Mesendoderm (in vitro differentiated cells): ENCODE measurements around the gene GAGE10.
"Not testable (repeated sequence)": the region's sequence is repeated elsewhere in the genome, so short reads cannot be mapped to it uniquely, and the experiment has no call there.

Source experiments
- DNase-seq: peaks from one replicate; pipeline ENCODE4 v3.0.0; 2013
- H2AK5ac ChIP-seq: 2 replicates; pipeline ENCODE4 v1.6.1; 2013; ENCODE audit warnings: low read length, inconsistent platforms
- H2BK120ac ChIP-seq: 2 replicates; pipeline ENCODE4 v1.6.1; 2013; ENCODE audit warnings: low read depth, mild to moderate bottlenecking, low read length, moderate library complexity, mixed read lengths
- H2BK15ac ChIP-seq: replicated peaks from 2 replicates; pipeline ENCODE4 v1.6.1; 2013; ENCODE audit warnings: low read depth, mild to moderate bottlenecking, moderate library complexity
- H2BK5ac ChIP-seq: 2 replicates; pipeline ENCODE4 v1.6.1; 2013; ENCODE audit warnings: low read length, inconsistent platforms
- H3K18ac ChIP-seq: 2 replicates; pipeline ENCODE4 v1.6.1; 2013; ENCODE audit warnings: mild to moderate bottlenecking, low read length, mixed read lengths
- H3K23ac ChIP-seq: one replicate; pipeline ENCODE4 v1.6.1; 2013; ENCODE audit warnings: low read length
- H3K27ac ChIP-seq: 2 replicates; pipeline ENCODE4 v1.5.1; 2013; ENCODE audit warnings: low read depth, mild to moderate bottlenecking, inconsistent platforms, low read length, moderate library complexity
- H3K27me3 ChIP-seq: 2 replicates; pipeline ENCODE4 v1.6.1; 2013; ENCODE audit warnings: low read length, control low read depth, mild to moderate bottlenecking, inconsistent platforms; ENCODE audit not compliant: insufficient read depth, poor library complexity
- H3K36me3 ChIP-seq: 2 replicates; pipeline ENCODE4 v1.6.1; 2013; ENCODE audit warnings: low read length, inconsistent platforms; ENCODE audit not compliant: control insufficient read depth, insufficient read depth
- H3K4ac ChIP-seq: one replicate; pipeline ENCODE4 v1.6.1; 2013; ENCODE audit warnings: low read depth, mild to moderate bottlenecking, low read length, moderate library complexity
- H3K4me1 ChIP-seq: 2 replicates; pipeline ENCODE4 v1.6.1; 2013; ENCODE audit warnings: low read depth, low read length, inconsistent platforms; ENCODE audit not compliant: control insufficient read depth
- H3K4me2 ChIP-seq: 2 replicates; pipeline ENCODE4 v1.6.1; 2013; ENCODE audit warnings: low read length
- H3K4me3 ChIP-seq: 2 replicates; pipeline ENCODE4 v1.5.1; 2013; ENCODE audit warnings: mild to moderate bottlenecking, low read length
- H3K56ac ChIP-seq: one replicate; pipeline ENCODE4 v1.6.1; 2013; ENCODE audit warnings: low read length
- H3K79me1 ChIP-seq: 2 replicates; pipeline ENCODE4 v1.6.1; 2013; ENCODE audit warnings: low read length, inconsistent platforms
- H3K79me2 ChIP-seq: 2 replicates; pipeline ENCODE4 v1.6.1; 2013; ENCODE audit warnings: mild to moderate bottlenecking, low read length; ENCODE audit not compliant: control insufficient read depth, insufficient read depth
- H3K9ac ChIP-seq: 2 replicates; pipeline ENCODE4 v1.6.1; 2013; ENCODE audit warnings: low read length, inconsistent platforms
- H4K5ac ChIP-seq: one replicate; pipeline ENCODE4 v1.6.1; 2013; ENCODE audit warnings: low read length
- H4K8ac ChIP-seq: one replicate; pipeline ENCODE4 v1.6.1; 2013; ENCODE audit warnings: low read depth, mild to moderate bottlenecking, control low read depth, low read length, moderate library complexity
- WGBS: extraction: QIAGEN DNeasy Blood & Tissue Kit; methylation state at CpG from one replicate; pipeline ENCODE4 v1.1.7; 2013; ENCODE audit warnings: low lambda C conversion rate, missing lambda C conversion rate; ENCODE audit not compliant: insufficient coverage; ENCODE audit errors: extremely low coverage; 5-methylcytosine and 5-hydroxymethylcytosine counted together

The GAGE10 gene

GRCh38 chrX:49321737-49322136, 18.3 kb downstream of the GAGE10 start, which contains the start of gene GAGE12J:
Gene GAGE12J, plus strand, starts transcription at chrX:49322037. Its CDS starts 1,157 bp downstream, at chrX:49323194.
- H3K23ac ChIP-seq, H3K4me2 ChIP-seq, H4K8ac ChIP-seq, H3K56ac ChIP-seq, H3K36me3 ChIP-seq, H3K4me3 ChIP-seq, H3K27ac ChIP-seq, H3K4me1 ChIP-seq, H2BK15ac ChIP-seq, H3K79me1 ChIP-seq, H3K18ac ChIP-seq, DNase-seq, H2BK120ac ChIP-seq, H3K27me3 ChIP-seq, H4K5ac ChIP-seq, H2AK5ac ChIP-seq, H3K4ac ChIP-seq, H3K9ac ChIP-seq, H2BK5ac ChIP-seq, H3K79me2 ChIP-seq: not testable (repeated sequence)
- no CpG with 5 or more reads among the region's 16 CpGs for WGBS

GRCh38 chrX:49322266-49322665, 18.8 kb downstream of the GAGE10 start:
- not testable (repeated sequence) for H3K27ac ChIP-seq, H2BK5ac ChIP-seq, H4K8ac ChIP-seq, H3K4me3 ChIP-seq, H3K18ac ChIP-seq, H3K4me2 ChIP-seq, H3K4ac ChIP-seq, H3K4me1 ChIP-seq, H3K23ac ChIP-seq, H3K27me3 ChIP-seq, H3K9ac ChIP-seq, H3K79me2 ChIP-seq, H3K56ac ChIP-seq, H3K79me1 ChIP-seq, DNase-seq, H2BK120ac ChIP-seq, H3K36me3 ChIP-seq, H4K5ac ChIP-seq, H2AK5ac ChIP-seq, H2BK15ac ChIP-seq
- no CpG with 5 or more reads among the region's 27 CpGs for WGBS

- not testable (repeated sequence) for H3K79me1 ChIP-seq, DNase-seq, H2AK5ac ChIP-seq, H2BK15ac ChIP-seq, H3K4me1 ChIP-seq, H3K36me3 ChIP-seq, H3K23ac ChIP-seq, H3K4me3 ChIP-seq, H3K56ac ChIP-seq, H4K5ac ChIP-seq, H3K79me2 ChIP-seq, H2BK5ac ChIP-seq, H3K18ac ChIP-seq, H3K4ac ChIP-seq, H3K9ac ChIP-seq, H3K27ac ChIP-seq, H3K27me3 ChIP-seq, H2BK120ac ChIP-seq, H3K4me2 ChIP-seq, H4K8ac ChIP-seq
- WGBS, result no CpG with 5 or more reads among the region's 7 CpGs
These were observed 20.3 kb downstream of the GAGE10 start for GRCh38 chrX:49323735-49324134.

DNA sequence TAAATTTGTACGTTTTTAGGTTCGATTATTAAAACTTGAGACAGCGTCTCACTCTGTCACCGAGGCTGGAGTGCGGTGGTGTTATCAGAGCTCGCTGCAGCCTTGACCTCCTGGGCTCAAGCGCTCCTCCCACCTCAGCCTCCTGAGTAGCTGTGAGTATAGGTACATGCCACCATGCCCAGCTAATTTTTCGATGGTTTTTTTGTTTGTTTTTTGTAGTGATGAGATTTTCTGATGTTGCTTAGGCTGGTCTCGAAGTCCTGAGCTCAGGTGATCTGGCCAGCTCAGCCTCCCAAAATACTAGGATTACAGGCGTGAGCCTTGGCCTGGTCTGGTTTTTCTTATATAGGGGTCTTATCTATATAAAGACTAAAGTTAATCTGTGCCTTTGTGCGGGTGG, 27.0 kb downstream of the GAGE10 start:
- WGBS, result no CpG with 5 or more reads among the region's 11 CpGs
- not testable (repeated sequence) for H2BK15ac ChIP-seq, H3K4me2 ChIP-seq, H3K79me2 ChIP-seq, H2BK120ac ChIP-seq, DNase-seq, H4K8ac ChIP-seq, H3K23ac ChIP-seq, H4K5ac ChIP-seq, H3K56ac ChIP-seq, H3K27ac ChIP-seq, H3K79me1 ChIP-seq, H3K4me1 ChIP-seq, H3K27me3 ChIP-seq, H2AK5ac ChIP-seq, H3K18ac ChIP-seq, H3K9ac ChIP-seq, H3K4me3 ChIP-seq, H2BK5ac ChIP-seq, H3K36me3 ChIP-seq, H3K4ac ChIP-seq

GRCh38 chrX:49331282-49331681, 27.8 kb downstream of the GAGE10 start, which contains the start of gene GAGE13:
Gene GAGE13, plus strand, starts transcription at chrX:49331582. Its CDS starts 1,156 bp downstream, at chrX:49332738.
- H3K79me1 ChIP-seq, H3K23ac ChIP-seq, H3K27me3 ChIP-seq, H3K4ac ChIP-seq, H3K36me3 ChIP-seq, H3K79me2 ChIP-seq, H2AK5ac ChIP-seq, H3K56ac ChIP-seq, H3K4me3 ChIP-seq, H4K8ac ChIP-seq, H3K27ac ChIP-seq, H4K5ac ChIP-seq, H2BK5ac ChIP-seq, H2BK15ac ChIP-seq, H3K9ac ChIP-seq, DNase-seq, H3K4me1 ChIP-seq, H3K18ac ChIP-seq, H2BK120ac ChIP-seq, H3K4me2 ChIP-seq: not testable (repeated sequence)
- no CpG with 5 or more reads among the region's 16 CpGs for WGBS

- no CpG with 5 or more reads among the region's 26 CpGs for WGBS
- H3K4ac ChIP-seq, H3K18ac ChIP-seq, H3K27ac ChIP-seq, H3K4me3 ChIP-seq, H3K4me2 ChIP-seq, DNase-seq, H3K79me1 ChIP-seq, H2AK5ac ChIP-seq, H3K36me3 ChIP-seq, H2BK15ac ChIP-seq, H4K8ac ChIP-seq, H3K79me2 ChIP-seq, H2BK5ac ChIP-seq, H4K5ac ChIP-seq, H2BK120ac ChIP-seq, H3K4me1 ChIP-seq, H3K9ac ChIP-seq, H3K56ac ChIP-seq, H3K27me3 ChIP-seq, H3K23ac ChIP-seq: not testable (repeated sequence)
These were observed 28.4 kb downstream of the GAGE10 start for GRCh38 chrX:49331841-49332240.
